Adrenal gland (tissue), 5 donors: ENCODE data around the gene CAV2.

Source experiments
- CTCF ChIP-seq, 6 experiments: fragments of 450-650 bp in 4 of 6; fragments of 200-600 bp in 2 of 6; sonication (generic) in 1 of 6; IDR thresholded peaks; 1 replicate in 5 of 6; 2 replicates in 1 of 6; pipeline versions ENCODE4 v1.5.1 to v1.8.0; 2016 to 2021; ENCODE audit warnings: antibody characterized with exemption in 6 of 6, mild to moderate bottlenecking in 2 of 6, moderate library complexity in 1 of 6
- POLR2A ChIP-seq, 2 donors: fragments of 450-650 bp; IDR thresholded peaks; one replicate each; pipeline ENCODE4 v1.6.1; 2017; ENCODE audit warnings: antibody characterized with exemption in 2 of 2, mild to moderate bottlenecking in 2 of 2, moderate library complexity in 1 of 2
- donor health status: DM: no; HTN: no; CAD: no.

- no peak for TF ChIP-seq CTCF (IDR thresholded peaks at IDR 0.05)
- TF ChIP-seq POLR2A (IDR thresholded peaks at IDR 0.05), result no peak
Measured at GRCh38 chr7:116478834-116479233, 20.7 kb upstream of the CAV2 start.
